WTC11 (cell line): ENCODE results near the gene AGPAT3. TPM values are rescaled to one million over a fixed set of nuclear protein-coding genes. Genes with fewer than 3 reads are reported as not detected.

Source experiments
- ATAC-seq: fragments of 200-7000 bp; cut with Tn5 transposase; 2 replicates; pipeline ENCODE4 v1.10.0; 2021; ENCODE audit warnings: mild to moderate bottlenecking, moderate library complexity
- CTCF ChIA-PET: fragments of 300-600 bp; sonication (Branson Sonifier 250); formaldehyde crosslinking; loops from one replicate; lab custom pipeline; 2021; ENCODE audit warnings: antibody characterized with exemption; lab: Charles Lee
- POLR2A ChIA-PET: fragments of 350-600 bp; sonication (Branson Sonifier 250); formaldehyde crosslinking; loops from one replicate; lab custom pipeline; 2021; ENCODE audit warnings: antibody characterized with exemption; lab: Charles Lee
- DNase-seq: peaks from one replicate; pipeline ENCODE4 v3.0.0; 2021; ENCODE audit warnings: low spot score
- H3K27ac Mint-ChIP-seq: 2 replicates; pipeline ENCODE4 v1.8.0; 2021; ENCODE audit warnings: mixed read lengths
- H3K27me3 Mint-ChIP-seq: 2 replicates; pipeline ENCODE4 v1.8.0; 2021; ENCODE audit warnings: low read depth, mild to moderate bottlenecking, moderate library complexity, mixed read lengths
- H3K36me3 Mint-ChIP-seq: 2 replicates; pipeline ENCODE4 v1.8.0; 2021; ENCODE audit warnings: mixed read lengths
- H3K4me1 Mint-ChIP-seq: 2 replicates; pipeline ENCODE4 v1.8.0; 2022; ENCODE audit warnings: mixed read lengths
- H3K4me3 Mint-ChIP-seq: 2 replicates; pipeline ENCODE4 v1.8.0; 2021; ENCODE audit warnings: mild to moderate bottlenecking, moderate library complexity, mixed read lengths
- H3K9me3 Mint-ChIP-seq: 2 replicates; pipeline ENCODE4 v1.8.0; 2021; ENCODE audit warnings: mixed read lengths
- CREM ChIP-seq: sonication (generic); formaldehyde crosslinking; IDR thresholded peaks from 2 replicates; pipeline ENCODE4 v1.8.1; 2022; ENCODE audit warnings: mild to moderate bottlenecking, missing genetic modification reagents, moderate library complexity
- ESRRA ChIP-seq: sonication (generic); formaldehyde crosslinking; IDR thresholded peaks from 2 replicates; pipeline ENCODE4 v1.8.1; 2022; ENCODE audit warnings: mild to moderate bottlenecking, missing genetic modification reagents, borderline replicate concordance
- ETV6 ChIP-seq: sonication (generic); formaldehyde crosslinking; IDR thresholded peaks from 2 replicates; pipeline ENCODE4 v1.8.1; 2022; ENCODE audit warnings: mild to moderate bottlenecking, missing genetic modification reagents
- FOXK1 ChIP-seq: sonication (generic); formaldehyde crosslinking; IDR thresholded peaks from 2 replicates; pipeline ENCODE4 v1.8.0; 2022; ENCODE audit warnings: mild to moderate bottlenecking, moderate library complexity, missing genetic modification reagents
- GRHL2 ChIP-seq: fragments of 250-450 bp; sonication (Bioruptor Pico); IDR thresholded peaks from 2 replicates; pipeline ENCODE4 v1.8.0; 2022; ENCODE audit warnings: mild to moderate bottlenecking, moderate library complexity; ENCODE audit not compliant: insufficient replicate concordance, severe bottlenecking
- IRF1 ChIP-seq: sonication (generic); formaldehyde crosslinking; IDR thresholded peaks from 2 replicates; pipeline ENCODE4 v1.8.0; 2023; ENCODE audit warnings: missing genetic modification reagents
- MLX ChIP-seq: sonication (generic); formaldehyde crosslinking; IDR thresholded peaks from 2 replicates; pipeline ENCODE4 v1.8.1; 2023; ENCODE audit warnings: mild to moderate bottlenecking, missing genetic modification reagents, moderate library complexity
- MXD4 ChIP-seq: fragments of 250-450 bp; sonication (Bioruptor Pico); IDR thresholded peaks from 2 replicates; pipeline ENCODE4 v1.8.0; 2021; ENCODE audit warnings: mild to moderate bottlenecking, moderate library complexity, borderline replicate concordance
- MYBL2 ChIP-seq: sonication (generic); formaldehyde crosslinking; IDR thresholded peaks from 2 replicates; pipeline ENCODE4 v1.8.1; 2023; ENCODE audit warnings: mild to moderate bottlenecking, moderate library complexity, missing genetic modification reagents
- PRDM15 ChIP-seq: sonication (generic); formaldehyde crosslinking; IDR thresholded peaks from 2 replicates; pipeline ENCODE4 v1.8.0; 2022; ENCODE audit warnings: missing genetic modification reagents
- PREB ChIP-seq: sonication (generic); formaldehyde crosslinking; IDR thresholded peaks from 2 replicates; pipeline ENCODE4 v1.8.1; 2022; ENCODE audit warnings: mild to moderate bottlenecking, missing genetic modification reagents, moderate library complexity, borderline replicate concordance
- PRRX2 ChIP-seq: fragments of 250-450 bp; sonication (Bioruptor Pico); IDR thresholded peaks from 2 replicates; pipeline ENCODE4 v1.8.0; 2021; ENCODE audit warnings: mild to moderate bottlenecking
- RORB ChIP-seq: fragments of 250-450 bp; sonication (Bioruptor Pico); IDR thresholded peaks from 2 replicates; pipeline ENCODE4 v1.9.0; 2021; ENCODE audit warnings: mild to moderate bottlenecking
- SOX15 ChIP-seq: fragments of 250-450 bp; sonication (Bioruptor Pico); IDR thresholded peaks from 2 replicates; pipeline ENCODE4 v1.9.0; 2021; ENCODE audit warnings: mild to moderate bottlenecking
- TP53 ChIP-seq: sonication (generic); formaldehyde crosslinking; IDR thresholded peaks from 2 replicates; pipeline ENCODE4 v1.8.1; 2023; ENCODE audit warnings: mild to moderate bottlenecking, missing genetic modification reagents
- ZNF425 ChIP-seq: fragments of 250-450 bp; sonication (Bioruptor Pico); conservative IDR thresholded peaks from 2 replicates; pipeline ENCODE4 v1.9.0; 2021; ENCODE audit warnings: mild to moderate bottlenecking
- ZNF532 ChIP-seq: fragments of 250-450 bp; sonication (Bioruptor Pico); IDR thresholded peaks from 2 replicates; pipeline ENCODE4 v1.9.0; 2021; ENCODE audit warnings: mild to moderate bottlenecking, borderline replicate concordance
- total RNA-seq: library from RNA; stranded (reverse); gene quantifications from 3 replicates; pipeline ENCODE4 v1.2.3, GENCODE V29; 2021

AGPAT3 gene
- total RNA-seq, 1 experiment from 2014 or later, result 5.6 TPM

GRCh38 chr21:43890042-43890441 is 25.0 kb downstream of the AGPAT3 start (continued):
- TF ChIP-seq PREB (CRISPR knock-in tag) (no peak), ESRRA (no peak), ETV6 (CRISPR knock-in tag) (no peak)

GRCh38 chr21:43892334-43892733 is 27.3 kb downstream of the AGPAT3 start:
- Mint-ChIP-seq H3K4me1 (peaks cover 19% of the 10 kb centered on the region), H3K27ac (no peak overlapping the region), H3K27me3 (no peaks in the 10 kb centered on the region), H3K36me3 (0 out of 2 replicates have a peak, but pooled peaks cover 4% of the 10 kb centered on the region), H3K4me3 (no peak overlapping the region), H3K9me3 (peaks cover 11% of the 10 kb centered on the region)
- DNase-seq (no peak), ATAC-seq (no peak)
- no peak for TF ChIP-seq MYBL2 (CRISPR knock-in tag)
- no peak for TF ChIP-seq CREM (CRISPR knock-in tag)
- no peak for TF ChIP-seq ZNF532
- TF ChIP-seq MLX (CRISPR knock-in tag), result no peak
- no peak for TF ChIP-seq SOX15 (CRISPR knock-in tag)
- TF ChIP-seq MXD4 (CRISPR knock-in tag), result no peak
- TF ChIP-seq TP53, result no peak
- no peak for TF ChIP-seq FOXK1
- POLR2A ChIA-PET, result no interaction called here
- CTCF ChIA-PET, result no interaction called here

GRCh38 chr21:43892984-43893535 is 28.0 kb downstream of the AGPAT3 start:
- ChIA-PET POLR2A (no interaction called here), CTCF (no interaction called here)
- peaks cover 15% of the 10 kb centered on the region for H3K9me3 Mint-ChIP-seq
- TF ChIP-seq GRHL2 (CRISPR knock-in tag), result no peak
- TF ChIP-seq SOX15 (CRISPR knock-in tag), result no peak
- TF ChIP-seq RORB (CRISPR knock-in tag), result no peak
- no peak overlapping the region for H3K4me3 Mint-ChIP-seq
- peaks cover 19% of the 10 kb centered on the region for H3K4me1 Mint-ChIP-seq
- no peak for DNase-seq
- H3K27me3 Mint-ChIP-seq, result peaks cover 5% of the 10 kb centered on the region; the same call in 1 of the 2 replicates
- peaks cover 9% of the 10 kb centered on the region for H3K36me3 Mint-ChIP-seq
- no peak for ATAC-seq
- no peak overlapping the region for H3K27ac Mint-ChIP-seq

- peaks cover 14% of the 10 kb centered on the region for H3K4me1 Mint-ChIP-seq
- ATAC-seq (no peak), DNase-seq (no peak)
- no peak overlapping the region for H3K27ac Mint-ChIP-seq
- no peak overlapping the region for H3K4me3 Mint-ChIP-seq
- peaks cover 13% of the 10 kb centered on the region for H3K36me3 Mint-ChIP-seq
- ChIA-PET POLR2A (interaction anchor here (0.6 kb wide), 1 partner anchor 20 kb away, joined by 3 read pairs; no protein-coding TSS in a partner anchor), CTCF (no interaction called here)
- H3K27me3 Mint-ChIP-seq, result peaks cover 7% of the 10 kb centered on the region; the same call in 1 of the 2 replicates
- no peak for TF ChIP-seq PRDM15 (CRISPR knock-in tag)
- no peak for TF ChIP-seq ZNF425
- TF ChIP-seq IRF1 (CRISPR knock-in tag), result no peak
- TF ChIP-seq PRRX2 (CRISPR knock-in tag), result no peak
- H3K9me3 Mint-ChIP-seq, result peaks cover 19% of the 10 kb centered on the region
Measured at GRCh38 chr21:43893536-43894205, 28.6 kb downstream of the AGPAT3 start.
